HG02840 (cell line): ENCODE data around the gene KRTAP5-11.
"Not testable (repeated sequence)": the region's sequence is repeated elsewhere in the genome, so short reads cannot be mapped to it uniquely, and the experiment has no call there.

Experiments used
- ATAC-seq: cut with Tn5 transposase; IDR thresholded peaks from one replicate; pipeline ENCODE4 v1.9.1; 2021; ENCODE audit warnings: mild to moderate bottlenecking, moderate library complexity, moderate number of reproducible peaks; ENCODE audit not compliant: unreplicated experiment, low FRiP score

KRTAP5-11 gene

GRCh38 chr11:71534711-71535608, 47.7 kb downstream of the KRTAP5-11 start:
- not testable (repeated sequence) for ATAC-seq

GRCh38 chr11:71532036-71532610, 50.6 kb downstream of the KRTAP5-11 start:
- no peak for ATAC-seq
